IMR-90 (cell line): ENCODE results near the gene CGN. TPM values are rescaled to one million over a fixed set of nuclear protein-coding genes. Genes with fewer than 3 reads are reported as not detected.

ENCODE experiments used
- ATAC-seq: fragments of 200-7000 bp; cut with Tn5 transposase; 2 replicates; pipeline ENCODE4 v1.9.1; 2020; ENCODE audit warnings: low read depth, mild to moderate bottlenecking, moderate library complexity
- BruUV-seq: library from RNA; stranded (reverse); fragments of 400-500 nt; replicated peaks from 2 replicates; lab custom pipeline; 2021; lab: Mats Ljungman, UMichigan
- CTCF ChIA-PET: fragments of 300-600 bp; formaldehyde crosslinking; extraction: SDS; loops from one replicate; lab custom pipeline; 2021; ENCODE audit warnings: antibody characterized with exemption; lab: Yijun Ruan, JAX
- POLR2A ChIA-PET: fragments of 300-600 bp; sonication (Branson Sonifier 250); formaldehyde crosslinking; loops from one replicate; lab custom pipeline; 2022; ENCODE audit warnings: antibody characterized with exemption; ENCODE audit not compliant: unreplicated experiment; lab: Charles Lee
- DNase-seq: peaks from one replicate; pipeline ENCODE4 v3.0.0; 2013
- H2AFZ ChIP-seq: replicated peaks from 2 replicates; pipeline ENCODE3; 2013; ENCODE audit warnings: low read length, mild to moderate bottlenecking; ENCODE audit not compliant: poor library complexity
- H2AK5ac ChIP-seq: 2 replicates; pipeline ENCODE4 v1.6.1; 2013; ENCODE audit warnings: low read depth, low read length, inconsistent platforms
- H2AK9ac ChIP-seq: replicated peaks from 2 replicates; pipeline ENCODE3; 2013; ENCODE audit warnings: mild to moderate bottlenecking, low read depth, low read length, moderate library complexity; ENCODE audit not compliant: poor library complexity
- H2BK120ac ChIP-seq: 2 replicates; pipeline ENCODE4 v1.6.1; 2013; ENCODE audit warnings: low read depth, low read length, inconsistent platforms
- H2BK15ac ChIP-seq: 3 replicates; pipeline ENCODE4 v1.6.1; 2013; ENCODE audit warnings: low read depth, low read length, inconsistent platforms
- H2BK20ac ChIP-seq: 2 replicates; pipeline ENCODE4 v1.6.1; 2013; ENCODE audit warnings: low read depth, mild to moderate bottlenecking, inconsistent platforms, low read length, moderate library complexity
- H2BK5ac ChIP-seq: 2 replicates; pipeline ENCODE4 v1.6.1; 2013; ENCODE audit warnings: mild to moderate bottlenecking, low read depth, low read length, inconsistent platforms; ENCODE audit not compliant: poor library complexity, severe bottlenecking
- H3K14ac ChIP-seq: replicated peaks from 2 replicates; pipeline ENCODE4 v1.6.1; 2013; ENCODE audit warnings: low read depth, low read length, inconsistent platforms
- H3K18ac ChIP-seq: 2 replicates; pipeline ENCODE4 v1.6.1; 2013; ENCODE audit warnings: low read depth, low read length, control low read depth
- H3K23ac ChIP-seq: 2 replicates; pipeline ENCODE4 v1.6.1; 2013; ENCODE audit warnings: low read depth, low read length, inconsistent platforms
- H3K27ac ChIP-seq: 2 replicates; pipeline ENCODE4 v1.5.1; 2013; ENCODE audit warnings: mild to moderate bottlenecking, control low read depth, low read length; ENCODE audit not compliant: insufficient read depth
- H3K27me3 ChIP-seq: 2 replicates; pipeline ENCODE4 v1.6.1; 2013; ENCODE audit warnings: low read length; ENCODE audit not compliant: control insufficient read depth, insufficient read depth
- H3K36me3 ChIP-seq: 2 replicates; pipeline ENCODE4 v1.6.1; 2013; ENCODE audit warnings: low read length, mixed read lengths; ENCODE audit not compliant: control insufficient read depth, insufficient read depth
- H3K4ac ChIP-seq: 2 replicates; pipeline ENCODE4 v1.6.1; 2013; ENCODE audit warnings: low read depth, low read length, inconsistent platforms
- H3K4me1 ChIP-seq: 2 replicates; pipeline ENCODE4 v1.6.1; 2013; ENCODE audit warnings: low read length, mixed read lengths; ENCODE audit not compliant: control insufficient read depth, insufficient read depth
- H3K4me2 ChIP-seq: 2 replicates; pipeline ENCODE4 v1.6.1; 2013; ENCODE audit warnings: low read depth, mild to moderate bottlenecking, control low read depth, low read length, moderate library complexity
- H3K4me3 ChIP-seq: 2 replicates; pipeline ENCODE4 v1.5.1; 2013; ENCODE audit warnings: low read depth, mild to moderate bottlenecking, control low read depth, low read length, moderate library complexity; ENCODE audit not compliant: insufficient read depth
- H3K56ac ChIP-seq: 2 replicates; pipeline ENCODE4 v1.6.1; 2013; ENCODE audit warnings: low read length, inconsistent platforms; ENCODE audit not compliant: insufficient read depth; ENCODE audit errors: extremely low read depth
- H3K79me1 ChIP-seq, 2 experiments: 2 replicates each; pipeline ENCODE4 v1.6.1; 2013; ENCODE audit warnings: low read length in 2 of 2, inconsistent platforms in 1 of 2, low read depth in 1 of 2
- H3K9ac ChIP-seq: 2 replicates; pipeline ENCODE4 v1.6.1; 2013; ENCODE audit warnings: low read depth, low read length, control low read depth
- H3K9me1 ChIP-seq: 2 replicates; pipeline ENCODE4 v1.6.1; 2013; ENCODE audit warnings: low read length, inconsistent platforms; ENCODE audit not compliant: insufficient read depth
- H3K9me3 ChIP-seq: 2 replicates; pipeline ENCODE4 v1.6.1; 2013; ENCODE audit warnings: low read length; ENCODE audit not compliant: control insufficient read depth, insufficient read depth
- H4K20me1 ChIP-seq: 2 replicates; pipeline ENCODE4 v1.6.1; 2013; ENCODE audit warnings: low read length, inconsistent platforms; ENCODE audit not compliant: insufficient read depth
- H4K5ac ChIP-seq: 2 replicates; pipeline ENCODE4 v1.6.1; 2013; ENCODE audit warnings: mild to moderate bottlenecking, low read depth, low read length, control low read depth
- H4K8ac ChIP-seq, 2 experiments: 2 replicates each; pipeline ENCODE4 v1.6.1; 2013; ENCODE audit warnings: low read depth in 2 of 2, low read length in 2 of 2, control low read depth in 1 of 2, inconsistent platforms in 1 of 2
- H4K91ac ChIP-seq: 2 replicates; pipeline ENCODE4 v1.6.1; 2013; ENCODE audit warnings: low read depth, low read length, inconsistent platforms; ENCODE audit not compliant: insufficient read depth
- BHLHE40 ChIP-seq: fragments of 150-350 bp; IDR thresholded peaks from 2 replicates; pipeline ENCODE4 v1.6.1; 2016; ENCODE audit warnings: mild to moderate bottlenecking, low read depth, low read length
- CEBPB ChIP-seq: IDR thresholded peaks from 2 replicates; pipeline ENCODE4 v1.6.1; 2012; ENCODE audit warnings: low read depth, low read length, improper control_type of control experiment
- CHD1 ChIP-seq: IDR thresholded peaks from 2 replicates; pipeline ENCODE4 v1.6.1; 2012; ENCODE audit warnings: low read depth, low read length, improper control_type of control experiment
- CTCF ChIP-seq: conservative IDR thresholded peaks from 2 replicates; pipeline ENCODE4 v1.5.1; 2012; ENCODE audit warnings: mild to moderate bottlenecking, low read depth, low read length, improper control_type of control experiment
- ELK1 ChIP-seq: fragments of 150-350 bp; IDR thresholded peaks from 2 replicates; pipeline ENCODE4 v1.6.1; 2016; ENCODE audit warnings: low read depth, mild to moderate bottlenecking, low read length, moderate library complexity, borderline replicate concordance
- FOS ChIP-seq: fragments of 150-350 bp; IDR thresholded peaks from 2 replicates; pipeline ENCODE4 v1.6.1; 2016; ENCODE audit warnings: low read depth, low read length
- MAFK ChIP-seq: IDR thresholded peaks from 2 replicates; pipeline ENCODE4 v1.6.1; 2012; ENCODE audit warnings: low read depth, low read length, improper control_type of control experiment
- MAZ ChIP-seq: IDR thresholded peaks from 2 replicates; pipeline ENCODE4 v1.6.1; 2012; ENCODE audit warnings: low read depth, mild to moderate bottlenecking, low read length, improper control_type of control experiment, moderate library complexity, borderline replicate concordance
- MXI1 ChIP-seq: IDR thresholded peaks from 2 replicates; pipeline ENCODE4 v1.6.1; 2012; ENCODE audit warnings: low read depth, mild to moderate bottlenecking, low read length, moderate library complexity, borderline replicate concordance
- NFE2L2 ChIP-seq: fragments of 150-350 bp; IDR thresholded peaks from 2 replicates; pipeline ENCODE4 v1.6.1; 2016; ENCODE audit warnings: low read depth, mild to moderate bottlenecking, low read length
- POLR2A ChIP-seq: IDR thresholded peaks from 2 replicates; pipeline ENCODE4 v1.6.1; 2012; ENCODE audit warnings: mild to moderate bottlenecking, low read depth, low read length
- RAD21 ChIP-seq: IDR thresholded peaks from 2 replicates; pipeline ENCODE4 v1.6.1; 2012; ENCODE audit warnings: low read length, improper control_type of control experiment
- RCOR1 ChIP-seq: IDR thresholded peaks from 2 replicates; pipeline ENCODE4 v1.6.1; 2012; ENCODE audit warnings: mild to moderate bottlenecking, low read length, improper control_type of control experiment; ENCODE audit not compliant: insufficient replicate concordance
- RFX5 ChIP-seq: IDR thresholded peaks from 2 replicates; pipeline ENCODE4 v1.8.0; 2012; ENCODE audit warnings: low read depth, mild to moderate bottlenecking, low read length, moderate library complexity
- SMC3 ChIP-seq: fragments of 150-350 bp; IDR thresholded peaks from 2 replicates; pipeline ENCODE4 v1.6.1; 2016; ENCODE audit warnings: low read depth, mild to moderate bottlenecking, antibody characterized with exemption, low read length, moderate library complexity
- USF2 ChIP-seq: fragments of 150-350 bp; IDR thresholded peaks from 2 replicates; pipeline ENCODE4 v1.6.1; 2017; ENCODE audit warnings: mild to moderate bottlenecking, antibody characterized with exemption, low read length, low read depth
- WGBS, 2 experiments: methylation state at CpG; one replicate each; pipeline versions ENCODE4 v1.1.5 to v1.1.7; 2013; ENCODE audit warnings: missing lambda C conversion rate in 2 of 2; ENCODE audit not compliant: insufficient read length in 1 of 2; ENCODE audit errors: extremely low coverage in 2 of 2; 5-methylcytosine and 5-hydroxymethylcytosine counted together
- dilution Hi-C: fragments of 300-500 bp; cut with HindIII; formaldehyde crosslinking; loops from one replicate; pipeline ENCODE4 v1.14.3; 2018; ENCODE audit warnings: low sequenced_read_pairs; ENCODE audit not compliant: unreplicated experiment
- in situ Hi-C: fragments of 300-500 bp; cut with MboI; formaldehyde crosslinking; loops from 3 replicates; pipeline ENCODE4 v1.14.3; 2019; ENCODE audit warnings: low sequenced_read_pairs, inconsistent platforms, mixed read lengths
- intact Hi-C: fragments of 100-400 bp; cut with micrococcal nuclease; formaldehyde crosslinking; loops from 2 replicates; pipeline ENCODE4 v1.10.0; 2022
- polyA plus RNA-seq, 3 experiments: library from polyadenylated mRNA; depleted of rRNA; stranded (reverse); fragments of >200 nt; gene quantifications; 2 replicates each; pipeline ENCODE4 v1.2.3, GENCODE V29; 2012; ENCODE audit warnings: low replicate concordance in 1 of 3
- total RNA-seq: library from RNA; depleted of rRNA; stranded (reverse); fragments of >200 nt; gene quantifications from 2 replicates; pipeline ENCODE4 v1.2.3, GENCODE V29; 2012

CGN gene
- total and polyA plus RNA-seq, 2 of the 4 experiments (the other 2 are of a cell fraction), result 0.34 to 0.36 TPM

GRCh38 chr1:151565502-151566189 lies 54.5 kb downstream of the CGN start:
- no peaks in the 10 kb centered on the region for H3K27me3 ChIP-seq
- H2BK15ac ChIP-seq, result no peak overlapping the region
- no peak overlapping the region for H3K4ac ChIP-seq
- peaks cover 16% of the 10 kb centered on the region; the same call in 1 of the 2 replicates for H3K9me1 ChIP-seq
- no TSS peak for BruUV-seq
- H3K9me3 ChIP-seq, result no peaks in the 10 kb centered on the region
- H2AK9ac ChIP-seq, result no peak overlapping the region
- no peak overlapping the region for H4K91ac ChIP-seq
- no peak overlapping the region for H3K14ac ChIP-seq
- intact Hi-C loops, result no loop called here
- dilution Hi-C loops, result no loop called here
- H3K4me1 ChIP-seq, result no peaks in the 10 kb centered on the region
- in situ Hi-C loops, result no loop called here
- no peak overlapping the region for H3K18ac ChIP-seq
- peaks cover 11 to 24% of the 10 kb centered on the region in 2 experiments; a peak in 3 of 4 replicates for H3K79me1 ChIP-seq
- WGBS, 2 experiments, result 40 to 95% methylated on average over 1 to 2 of the region's 5 CpGs
- peaks cover 12% of the 10 kb centered on the region for H4K20me1 ChIP-seq
- H2BK5ac ChIP-seq, result no peak overlapping the region
- no peak overlapping the region for H3K4me3 ChIP-seq
- H2AFZ ChIP-seq, result no peak overlapping the region
- ChIA-PET POLR2A (no interaction called here), CTCF (no interaction called here)
- H2AK5ac ChIP-seq, result no peak overlapping the region
- DNase-seq (no peak), ATAC-seq (no peak)
- no peak overlapping the region for H4K8ac ChIP-seq
- no peak overlapping the region for H2BK20ac ChIP-seq
- TF ChIP-seq ELK1, result no peak
- TF ChIP-seq RCOR1, result no peak
- no peak for TF ChIP-seq MXI1
- no peak for TF ChIP-seq POLR2A
- no peak for TF ChIP-seq MAFK
- no peak for TF ChIP-seq SMC3
- TF ChIP-seq USF2, result no peak
- TF ChIP-seq RFX5, result no peak
- TF ChIP-seq FOS, result no peak
- no peak for TF ChIP-seq RAD21
- TF ChIP-seq BHLHE40, result no peak
- TF ChIP-seq NFE2L2, result no peak
- TF ChIP-seq CHD1, result no peak
- no peak for TF ChIP-seq CTCF
- no peak for TF ChIP-seq MAZ
- no peak for TF ChIP-seq CEBPB
- no peak overlapping the region for H3K27ac ChIP-seq
- H3K4me2 ChIP-seq, result no peak overlapping the region
- no peak overlapping the region for H3K23ac ChIP-seq
- no peak overlapping the region for H2BK120ac ChIP-seq
- H3K36me3 ChIP-seq, result peaks cover 42% of the 10 kb centered on the region
- no peak overlapping the region for H3K9ac ChIP-seq
- H4K5ac ChIP-seq, result no peak overlapping the region
- no peak overlapping the region; the same call in 1 of the 2 replicates for H3K56ac ChIP-seq
